ENCODE measurements around the gene MFAP4. TPM values are rescaled to one million over a fixed set of nuclear protein-coding genes. Genes with fewer than 3 reads are reported as not detected.

Gene MFAP4
- total RNA-seq, 4 donors from 2014 or later = 30.6 to 131 (median 53.4) TPM

DNA sequence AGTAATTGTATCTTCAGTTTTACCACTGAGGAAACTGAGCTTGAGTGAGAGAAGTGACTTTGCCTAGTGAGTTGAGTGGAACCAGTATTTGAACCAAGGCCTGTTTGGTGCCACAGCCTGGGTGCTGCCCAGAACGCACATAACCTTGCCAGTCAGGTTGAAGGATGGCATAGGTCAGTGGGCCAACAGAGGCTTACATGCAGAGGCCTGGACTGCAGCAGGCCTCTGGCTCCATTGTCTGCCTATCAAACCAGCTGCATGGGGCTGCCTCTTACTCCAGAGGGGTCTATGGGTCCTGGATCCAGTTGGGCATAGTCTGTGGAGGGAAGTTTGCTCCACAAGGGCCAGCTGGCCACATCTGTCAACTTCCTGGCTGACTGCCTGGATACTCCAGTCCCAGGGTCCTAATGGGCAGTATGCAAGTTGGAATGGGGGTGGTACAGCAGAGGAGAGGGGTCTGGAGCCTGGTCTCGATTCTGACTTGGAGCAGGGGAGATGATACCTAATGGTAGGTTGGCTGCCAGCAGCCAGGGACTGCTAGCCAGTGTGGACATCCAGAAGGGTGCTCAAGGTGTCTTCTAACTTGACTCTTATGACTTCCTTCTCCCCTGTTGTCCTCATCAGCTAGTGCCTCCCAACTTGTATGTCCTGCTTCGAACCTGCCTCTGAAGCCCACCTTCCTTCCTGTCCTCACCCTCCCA lies 12.9 kb upstream of the MFAP4 start:
- 85 to 90% methylated on average over 3 of the region's 3 CpGs for WGBS, 2 donors
- Histone ChIP-seq H3K36me3 (no peaks in the 10 kb centered on the region), H3K4me1 (peaks cover 4 to 28% (median 20%) of the 10 kb centered on the region in 4 donors), H3K9me3 (no peaks in the 10 kb centered on the region), H3K27me3 (no peaks in the 10 kb centered on the region), H3K27ac (peak overlapping the region in 1 of 4 donors; percentile 21), H3K4me3 (no peak overlapping the region)
- TF ChIP-seq, protein P1, sequence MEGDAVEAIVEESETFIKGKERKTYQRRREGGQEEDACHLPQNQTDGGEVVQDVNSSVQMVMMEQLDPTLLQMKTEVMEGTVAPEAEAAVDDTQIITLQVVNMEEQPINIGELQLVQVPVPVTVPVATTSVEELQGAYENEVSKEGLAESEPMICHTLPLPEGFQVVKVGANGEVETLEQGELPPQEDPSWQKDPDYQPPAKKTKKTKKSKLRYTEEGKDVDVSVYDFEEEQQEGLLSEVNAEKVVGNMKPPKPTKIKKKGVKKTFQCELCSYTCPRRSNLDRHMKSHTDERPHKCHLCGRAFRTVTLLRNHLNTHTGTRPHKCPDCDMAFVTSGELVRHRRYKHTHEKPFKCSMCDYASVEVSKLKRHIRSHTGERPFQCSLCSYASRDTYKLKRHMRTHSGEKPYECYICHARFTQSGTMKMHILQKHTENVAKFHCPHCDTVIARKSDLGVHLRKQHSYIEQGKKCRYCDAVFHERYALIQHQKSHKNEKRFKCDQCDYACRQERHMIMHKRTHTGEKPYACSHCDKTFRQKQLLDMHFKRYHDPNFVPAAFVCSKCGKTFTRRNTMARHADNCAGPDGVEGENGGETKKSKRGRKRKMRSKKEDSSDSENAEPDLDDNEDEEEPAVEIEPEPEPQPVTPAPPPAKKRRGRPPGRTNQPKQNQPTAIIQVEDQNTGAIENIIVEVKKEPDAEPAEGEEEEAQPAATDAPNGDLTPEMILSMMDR (IDR thresholded peaks at IDR 0.05) = no peak
- TF ChIP-seq EP300 (IDR thresholded peaks at IDR 0.05) (no peak), POLR2A (IDR thresholded peaks at IDR 0.05) (no peak)
- no peak for DNase-seq (ENCODE audit: low spot score in 2 of 2)

DNA sequence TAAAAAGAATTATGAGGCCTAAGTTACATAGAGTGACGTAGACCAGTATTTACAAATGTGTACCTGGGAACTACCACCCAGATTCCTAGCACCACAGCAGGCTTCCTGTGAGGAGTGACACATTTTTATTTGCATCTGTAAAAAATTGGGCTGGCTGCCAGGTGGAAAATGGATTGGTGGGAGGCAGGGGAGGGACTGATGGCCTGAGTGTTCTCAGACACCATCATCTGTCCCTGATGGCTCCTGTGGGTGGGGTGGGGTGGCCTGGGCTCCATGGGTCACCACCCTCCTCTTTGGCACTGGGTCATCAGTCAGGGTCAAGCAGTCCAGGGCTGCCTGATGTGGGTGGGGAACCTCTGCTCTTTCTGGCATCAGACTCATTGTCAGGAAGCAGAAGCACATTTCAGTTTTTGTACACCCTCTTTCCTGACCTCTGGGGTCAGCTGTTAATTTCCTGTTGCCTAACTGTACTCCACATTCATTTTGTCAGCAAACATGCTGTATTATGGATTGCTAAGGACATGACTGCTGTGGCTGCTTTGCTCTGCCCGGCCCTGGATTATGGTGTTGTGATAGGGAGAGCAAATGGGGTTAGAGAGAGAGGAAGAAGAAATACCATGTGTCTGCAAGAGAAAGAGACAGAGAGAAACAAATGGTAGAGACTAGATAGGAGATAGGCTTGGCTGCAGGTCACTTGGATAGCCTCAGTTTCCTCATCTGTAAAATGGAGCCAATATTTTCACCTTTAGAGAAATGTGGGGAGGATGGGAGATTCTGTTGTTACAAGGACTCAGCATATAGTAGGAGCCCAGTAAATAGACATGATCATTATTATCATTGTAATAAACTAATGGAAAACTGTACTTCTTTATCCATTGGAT lies 11.6 kb upstream of the MFAP4 start:
- Histone ChIP-seq H3K4me1 (peaks cover 4 to 28% (median 20%) of the 10 kb centered on the region in 4 donors), H3K27ac (peak overlapping the region; percentile 44 to 81 (median 74)), H3K36me3 (no peaks in the 10 kb centered on the region), H3K4me3 (no peak overlapping the region), H3K9me3 (no peaks in the 10 kb centered on the region), H3K27me3 (no peaks in the 10 kb centered on the region)
- TF ChIP-seq POLR2A (IDR thresholded peaks at IDR 0.05) = no peak
- TF ChIP-seq EP300 (IDR thresholded peaks at IDR 0.05) = peak in 1 of 2 donors; percentile 87
- TF ChIP-seq, protein P1 (IDR thresholded peaks at IDR 0.05) = no peak
- DNase-seq (ENCODE audit: low spot score in 2 of 2) = peak; percentile 51 to 78
- WGBS, 2 donors = 39 to 43% methylated on average over 2 of the region's 2 CpGs

DNA sequence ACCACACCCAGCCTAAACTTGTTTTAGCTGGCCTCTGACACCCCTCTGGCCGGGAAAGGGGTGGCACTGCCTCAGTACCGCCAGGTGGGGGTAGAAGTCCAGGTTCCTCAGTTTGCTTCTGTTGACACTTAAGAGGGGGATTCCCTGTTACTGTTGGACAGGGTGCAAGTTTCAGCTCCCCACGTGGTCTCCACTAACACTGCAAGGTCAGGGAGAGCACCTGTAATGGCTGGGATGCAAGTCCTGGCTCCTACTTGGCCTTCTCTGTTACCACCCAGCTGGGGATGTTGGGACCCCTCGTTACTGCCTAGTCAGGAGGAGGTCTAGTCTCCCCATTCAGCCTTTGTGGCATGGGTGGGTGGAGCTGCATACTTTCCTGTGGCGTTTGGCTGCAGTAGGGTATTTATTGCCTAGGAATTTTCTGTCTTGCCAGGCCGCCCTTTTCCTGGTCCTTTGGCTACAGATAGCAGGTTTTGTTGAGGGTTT lies 10.6 kb upstream of the MFAP4 start:
- DNase-seq (ENCODE audit: low spot score in 2 of 2) = no peak
- WGBS, 2 donors = 52 to 60% methylated on average over 6 of the region's 6 CpGs
- H3K9me3 ChIP-seq = no peaks in the 10 kb centered on the region
- no peaks in the 10 kb centered on the region for H3K36me3 ChIP-seq
- peak overlapping the region; percentile 44 to 81 (median 74) for H3K27ac ChIP-seq
- H3K4me1 ChIP-seq = peaks cover 4 to 28% (median 20%) of the 10 kb centered on the region in 4 donors
- no peak overlapping the region for H3K4me3 ChIP-seq
- TF ChIP-seq, protein P1 (IDR thresholded peaks at IDR 0.05) = no peak
- no peak for TF ChIP-seq EP300 (IDR thresholded peaks at IDR 0.05)
- H3K27me3 ChIP-seq = no peaks in the 10 kb centered on the region

DNA sequence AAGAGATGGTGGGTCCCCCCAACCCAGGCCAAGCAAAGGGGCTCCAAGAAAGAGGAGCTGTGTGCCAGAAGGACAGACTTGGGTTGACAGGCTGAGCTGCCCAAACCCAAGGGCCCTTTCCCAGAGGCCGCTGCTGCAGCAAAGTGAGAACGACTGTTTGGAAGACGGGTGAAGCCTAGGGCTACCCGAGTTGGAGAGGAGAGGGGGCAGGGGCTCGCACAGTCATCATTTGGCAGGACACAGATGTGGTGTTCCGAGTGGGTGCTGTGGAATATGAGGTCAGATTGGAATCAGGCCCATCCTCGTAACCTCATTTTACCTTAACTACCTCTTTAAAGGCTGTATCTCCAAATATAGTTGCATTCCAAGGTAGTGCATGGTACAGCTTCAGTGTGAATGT lies 5.3 kb upstream of the MFAP4 start:
- no peaks in the 10 kb centered on the region for H3K27me3 ChIP-seq
- peaks cover 3 to 33% (median 25%) of the 10 kb centered on the region in 4 donors for H3K4me1 ChIP-seq
- no peak overlapping the region for H3K4me3 ChIP-seq
- no peak for TF ChIP-seq EP300 (IDR thresholded peaks at IDR 0.05)
- TF ChIP-seq POLR2A (IDR thresholded peaks at IDR 0.05) = no peak
- TF ChIP-seq, protein P1 (IDR thresholded peaks at IDR 0.05) = no peak
- no peak overlapping the region for H3K27ac ChIP-seq
- no peak for DNase-seq (ENCODE audit: low spot score in 2 of 2)
- WGBS, 2 donors = 71 to 83% methylated on average over 7 of the region's 7 CpGs
- H3K9me3 ChIP-seq = no peaks in the 10 kb centered on the region
- H3K36me3 ChIP-seq = no peaks in the 10 kb centered on the region
